Stimulated activated CD8-positive, alpha-beta memory T cell treated with anti-CD3 and anti-CD28 coated beads, Interleukin-15, amount 100 ng/mL, for 4 hours (primary cell): ENCODE measurements around the gene RELCH.

Experiments
- DNase-seq, 2 donors: peaks; one replicate each; pipeline ENCODE4 v3.0.0-alpha.2; 2020; ENCODE audit warnings: low read depth in 2 of 2

RELCH gene

GRCh38 chr18:62249478-62250097 is 62.5 kb downstream of the RELCH start:
- peak; percentile 4 to 37 for DNase-seq

GRCh38 chr18:62250475-62250874 is 63.4 kb downstream of the RELCH start:
- DNase-seq = no peak

DNA sequence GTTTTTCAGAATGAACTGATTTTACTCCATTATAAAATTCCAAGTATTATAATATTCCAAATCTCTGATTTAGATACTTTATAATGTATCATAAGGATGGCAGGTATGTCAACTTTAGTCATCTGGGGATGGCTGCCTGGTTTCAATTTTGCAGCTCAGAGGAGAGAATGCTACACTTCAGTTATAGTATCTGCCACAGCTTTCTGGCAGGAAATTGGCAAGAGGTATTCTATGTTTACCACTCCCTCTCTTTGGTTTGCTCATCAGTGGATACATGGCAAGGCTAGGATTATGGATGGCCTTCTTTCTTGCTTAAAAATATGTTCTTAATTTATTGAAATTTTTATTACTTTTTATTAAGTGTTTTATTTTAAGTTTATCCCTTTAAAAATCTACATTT is 71.0 kb downstream of the RELCH start:
- DNase-seq = no peak

GRCh38 chr18:62258616-62259015 is 71.6 kb downstream of the RELCH start:
- no peak for DNase-seq

GRCh38 chr18:62262061-62262460 is 75.0 kb downstream of the RELCH start:
- no peak for DNase-seq

- DNase-seq = no peak
Measured at GRCh38 chr18:62264984-62265383, 77.9 kb downstream of the RELCH start.

DNA sequence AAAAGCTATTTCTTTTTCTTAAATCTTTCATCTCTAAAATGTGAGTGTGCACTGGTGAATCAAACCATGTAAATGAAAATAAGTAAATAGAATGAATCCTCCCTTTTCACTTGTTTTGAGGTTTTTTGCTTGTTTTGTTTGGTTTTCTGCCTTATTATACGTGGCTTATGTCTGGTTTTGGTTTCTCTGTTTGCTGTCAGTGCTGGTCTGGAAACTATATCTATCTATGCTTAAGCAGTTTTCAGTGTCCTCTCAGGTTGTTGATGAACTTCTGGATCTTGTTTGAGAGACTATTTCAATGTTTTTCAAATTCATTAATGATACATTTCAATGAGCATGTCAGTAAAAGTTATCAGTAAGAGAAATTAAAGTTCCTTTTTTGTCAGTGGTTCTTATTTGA is 90.0 kb downstream of the RELCH start:
- DNase-seq = no peak

- no peak for DNase-seq
Measured at GRCh38 chr18:62279561-62279960, 92.5 kb downstream of the RELCH start.

- DNase-seq = no peak
Measured at GRCh38 chr18:62280058-62280457, 93.0 kb downstream of the RELCH start.

- DNase-seq = no peak
Measured at GRCh38 chr18:62280786-62281185, 93.7 kb downstream of the RELCH start.

- DNase-seq = no peak
Measured at GRCh38 chr18:62281684-62282083, 94.6 kb downstream of the RELCH start.

DNA sequence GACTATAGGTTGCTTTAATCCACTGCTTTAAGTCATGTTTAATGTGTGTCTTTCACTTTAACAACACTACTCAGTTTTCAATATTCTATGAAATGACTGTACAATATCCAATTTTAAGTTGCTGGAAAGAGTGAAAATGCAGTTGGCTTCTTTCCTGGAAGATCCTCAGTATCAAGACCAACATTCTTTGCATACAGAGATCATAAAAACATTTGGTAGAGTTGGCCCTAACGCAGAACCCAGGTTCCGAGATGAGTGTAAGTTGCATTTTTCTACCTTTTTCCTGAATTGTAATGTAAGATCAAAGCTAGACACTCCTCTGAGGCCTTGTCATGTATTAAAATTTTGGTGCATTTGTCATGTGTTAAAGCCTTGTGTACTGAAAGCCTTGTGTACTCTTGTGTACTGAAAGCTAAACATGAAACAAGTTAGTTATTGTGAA is 95.2 kb downstream of the RELCH start:
- no peak for DNase-seq

- DNase-seq = no peak
Measured at GRCh38 chr18:62284637-62285036, 97.6 kb downstream of the RELCH start.

- no peak for DNase-seq
Measured at GRCh38 chr18:62285281-62285680, 98.2 kb downstream of the RELCH start.

DNA sequence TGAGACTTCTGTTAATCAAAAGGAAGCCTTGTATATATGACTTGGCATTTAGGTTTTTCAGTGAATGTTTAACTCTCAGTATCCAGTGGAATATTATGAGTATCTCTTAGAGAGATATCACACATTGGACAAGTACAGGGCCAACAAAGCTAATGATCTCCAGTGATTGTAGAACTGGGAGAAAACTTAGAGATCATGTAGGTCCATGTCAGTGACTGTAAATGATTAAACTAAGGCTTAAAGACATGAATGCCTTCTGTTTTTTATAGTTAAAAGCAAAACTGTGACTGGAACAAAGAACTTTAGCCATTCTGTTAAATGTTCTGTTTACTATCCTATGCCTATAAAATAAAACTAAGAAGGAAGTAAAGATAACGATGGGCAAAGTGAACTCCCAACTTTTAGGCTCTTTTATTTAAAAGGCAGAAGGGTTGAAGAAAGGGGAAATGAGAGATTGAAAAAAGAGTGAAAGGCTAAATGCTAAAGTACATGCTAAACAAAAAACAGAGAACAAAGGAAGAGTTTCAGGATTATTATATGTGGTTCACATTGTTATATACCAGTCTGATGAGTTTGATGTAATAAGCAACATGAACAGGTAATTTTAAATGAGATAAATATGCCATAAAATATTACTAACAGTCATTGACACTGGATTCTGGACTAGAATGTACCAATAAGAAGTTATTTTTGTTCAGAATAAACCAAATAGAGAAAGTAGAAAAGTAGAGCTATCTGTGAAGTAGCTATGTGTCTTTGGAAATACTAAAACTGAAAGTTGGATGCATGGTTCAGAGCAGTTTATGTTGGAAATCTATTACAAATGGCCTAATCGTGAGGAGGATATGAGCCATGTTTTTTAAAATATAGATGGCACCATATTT is 101.0 kb downstream of the RELCH start:
- DNase-seq = no peak

DNA sequence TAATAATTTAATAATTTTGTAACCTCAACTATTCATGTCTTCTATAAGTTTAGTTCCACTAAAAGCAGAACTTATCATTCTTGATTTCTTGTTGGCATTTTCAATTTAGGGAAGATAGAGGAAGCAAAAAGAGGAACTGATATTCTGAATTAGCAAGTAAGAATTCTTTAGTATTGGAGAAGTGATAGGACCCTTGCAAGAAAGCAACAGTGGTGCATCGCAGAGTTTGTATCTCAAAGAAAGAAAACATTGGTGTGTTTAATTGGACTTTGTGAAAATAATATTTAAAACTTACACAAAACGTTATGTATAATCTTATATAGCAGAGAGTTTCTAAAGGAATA is 101.6 kb downstream of the RELCH start:
- DNase-seq = no peak

DNA sequence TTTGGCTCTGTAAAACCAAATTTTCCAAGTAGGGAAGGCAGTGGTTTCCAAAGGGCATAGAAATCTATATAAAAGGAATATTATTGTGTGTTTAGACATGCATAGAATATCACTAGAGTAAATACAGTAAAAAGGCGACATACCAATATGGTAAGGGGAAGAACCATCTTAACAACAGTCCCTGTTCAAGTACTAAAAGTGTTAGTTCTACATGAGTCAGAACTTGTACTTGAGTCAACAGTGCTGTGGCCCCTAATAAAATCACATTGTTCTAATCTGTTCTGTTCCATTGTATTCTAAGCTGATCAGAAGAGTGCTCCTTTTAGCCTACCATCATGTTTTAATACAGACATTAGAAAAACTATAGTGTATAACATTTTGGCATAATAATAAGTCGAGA is 102.0 kb downstream of the RELCH start:
- no peak for DNase-seq

DNA sequence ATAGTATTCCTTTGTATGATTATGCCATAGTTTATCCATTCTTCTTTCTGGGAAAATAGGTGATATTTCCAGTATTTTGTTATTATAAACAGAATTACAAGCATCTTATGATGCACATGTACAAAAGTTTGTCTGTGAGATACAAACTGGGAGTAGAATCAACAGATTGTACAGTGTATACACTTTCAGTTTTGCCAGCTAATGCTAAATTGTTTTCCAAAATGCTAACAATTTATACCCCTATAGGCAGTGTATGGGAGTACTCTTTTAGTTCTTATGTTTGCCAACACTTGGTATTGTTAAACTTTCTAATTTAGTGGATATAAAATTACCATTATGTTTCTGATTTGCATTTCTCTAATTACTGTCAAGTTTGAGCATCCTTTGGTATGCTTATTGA is 107.0 kb downstream of the RELCH start:
- DNase-seq = no peak

- DNase-seq = no peak
Measured at GRCh38 chr18:62300359-62300963, 113.4 kb downstream of the RELCH start.

- DNase-seq = no peak
Measured at GRCh38 chr18:62301322-62301721, 114.3 kb downstream of the RELCH start.

GRCh38 chr18:62312851-62313250 is 125.8 kb downstream of the RELCH start:
- no peak for DNase-seq

DNA sequence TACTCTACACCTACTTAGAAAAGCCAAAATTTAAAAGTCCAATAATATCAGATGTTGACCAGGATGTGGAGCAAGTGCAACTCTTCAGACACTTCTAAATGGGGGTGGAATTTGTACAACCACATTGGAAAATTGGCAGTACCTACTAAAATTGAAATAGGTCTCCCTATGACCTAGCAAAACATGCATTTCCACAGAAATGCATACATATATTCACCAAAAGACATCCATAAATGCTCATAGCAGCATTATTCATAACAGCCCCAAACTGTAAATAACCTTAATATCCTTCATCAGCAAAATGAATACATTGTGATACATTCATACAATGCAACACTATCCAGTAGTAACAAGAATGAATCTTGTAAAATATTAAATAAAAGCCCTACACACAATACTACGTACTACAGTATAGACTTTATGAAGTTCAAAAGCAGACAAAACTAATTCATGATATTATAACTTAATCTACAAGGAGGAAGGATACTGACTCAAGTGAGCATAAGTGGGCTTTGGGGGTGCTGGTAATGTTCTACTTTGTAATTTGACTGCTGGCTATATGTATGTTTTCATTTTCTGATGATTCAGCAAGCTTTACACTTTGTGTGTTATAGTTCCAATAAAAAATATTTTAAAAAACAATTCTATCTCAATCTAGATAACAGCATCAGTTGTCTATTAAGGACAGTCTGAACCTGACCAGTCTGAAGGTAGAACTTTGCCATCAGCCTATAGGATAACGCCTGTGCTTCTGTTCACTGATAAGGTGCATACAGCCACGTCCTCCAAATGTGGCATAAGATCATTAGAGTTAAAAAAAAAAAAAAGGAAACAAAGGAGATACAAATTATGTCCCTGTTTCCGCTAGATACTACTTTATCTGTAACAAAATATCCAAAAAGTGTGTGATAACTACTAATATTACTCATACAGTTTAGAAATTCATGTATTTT is 131.4 kb downstream of the RELCH start:
- DNase-seq = no peak
